H1 (cell line): ENCODE results near the gene C19orf25. TPM values are rescaled to one million over a fixed set of nuclear protein-coding genes. Genes with fewer than 3 reads are reported as not detected.

Experiments used
- EGR1 ChIP-seq: IDR thresholded peaks from 2 replicates; pipeline ENCODE4 v1.6.1; 2011; ENCODE audit warnings: low read depth, low read length, borderline replicate concordance
- MAX ChIP-seq: IDR thresholded peaks from 2 replicates; pipeline ENCODE4 v1.6.1; 2012; ENCODE audit warnings: inconsistent platforms
- RBBP5 ChIP-seq: IDR thresholded peaks from 2 replicates; pipeline ENCODE4 v1.7.1; 2012; ENCODE audit warnings: low read depth, mild to moderate bottlenecking, inconsistent platforms, low read length, moderate library complexity, borderline replicate concordance
- polyA plus RNA-seq, 7 experiments: library from polyadenylated mRNA; depleted of rRNA in 3 of 7; stranded (reverse) in 5 of 7; unstranded in 2 of 7; fragments of >200 nt in 5 of 7; fragments of 200-250 nt in 2 of 7; gene quantifications; 1 replicate in 5 of 7; 2 replicates in 1 of 7; 4 replicates in 1 of 7; pipeline versions ENCODE4 v1.2.1 to v1.2.3, GENCODE V29; 2011 to 2013; ENCODE audit warnings: missing spikeins in 2 of 7, mixed read lengths in 2 of 7
- total RNA-seq: library from RNA; stranded (reverse); fragmentation: NEBNext Ultra II Directional; extraction: Animal tissue kit (Norgen Biotek cat#: 25700); gene quantifications from 2 replicates; pipeline ENCODE4 v1.2.1, GENCODE V29; 2021
- TF ChIP-seq, protein P1 (sequence below): IDR thresholded peaks from 2 replicates; pipeline ENCODE4 v1.6.1; 2012; ENCODE audit warnings: low read length, inconsistent platforms

Gene C19orf25
- total and polyA plus RNA-seq, 2 of the 8 experiments (the other 6 are each of a cell fraction or from before 2014, with no cell fraction given) = 41.3 to 67.4 TPM

DNA sequence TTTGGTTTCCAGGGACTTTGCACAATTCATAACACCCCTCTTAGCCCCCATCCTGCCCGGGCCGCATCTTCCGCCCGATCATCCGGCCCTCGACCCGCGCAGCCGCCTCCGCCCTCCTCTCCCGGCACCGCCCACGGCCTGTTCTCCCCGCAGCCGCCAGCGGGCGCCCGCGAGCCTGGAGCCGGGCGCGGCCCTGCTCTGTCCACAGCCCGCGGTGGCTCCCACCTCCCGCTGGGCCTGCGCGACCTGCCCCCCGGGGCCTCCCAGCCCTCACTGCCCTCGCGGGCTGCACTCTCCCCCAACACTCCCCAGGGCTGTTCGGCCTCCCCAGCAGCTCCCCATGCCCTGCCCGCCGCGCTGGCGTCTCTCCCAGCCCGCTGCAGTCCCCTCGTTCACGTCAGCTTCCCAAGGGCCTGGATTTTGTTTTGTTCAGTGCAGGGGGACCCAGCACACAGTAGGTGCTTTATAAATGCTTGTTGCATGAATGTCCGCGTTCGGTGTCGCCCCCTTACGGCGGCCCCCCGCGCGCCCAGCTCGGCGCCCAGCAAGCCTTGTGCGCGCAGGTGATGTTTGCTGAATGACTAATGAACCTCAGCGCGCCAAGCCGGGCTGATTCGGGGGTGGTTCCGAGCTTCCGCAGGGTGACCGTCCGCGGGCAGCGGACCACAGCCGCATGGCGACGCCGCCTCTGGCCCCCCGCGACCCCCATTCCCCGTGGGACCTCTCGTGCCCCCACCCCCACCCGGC is 33.7 kb downstream of the C19orf25 start (continued):
- TF ChIP-seq MAX = no peak
- TF ChIP-seq EGR1 = peak; percentile 90
- TF ChIP-seq RBBP5 = peak; percentile 68; the same call in 1 of the 2 replicates
- TF ChIP-seq, protein P1, sequence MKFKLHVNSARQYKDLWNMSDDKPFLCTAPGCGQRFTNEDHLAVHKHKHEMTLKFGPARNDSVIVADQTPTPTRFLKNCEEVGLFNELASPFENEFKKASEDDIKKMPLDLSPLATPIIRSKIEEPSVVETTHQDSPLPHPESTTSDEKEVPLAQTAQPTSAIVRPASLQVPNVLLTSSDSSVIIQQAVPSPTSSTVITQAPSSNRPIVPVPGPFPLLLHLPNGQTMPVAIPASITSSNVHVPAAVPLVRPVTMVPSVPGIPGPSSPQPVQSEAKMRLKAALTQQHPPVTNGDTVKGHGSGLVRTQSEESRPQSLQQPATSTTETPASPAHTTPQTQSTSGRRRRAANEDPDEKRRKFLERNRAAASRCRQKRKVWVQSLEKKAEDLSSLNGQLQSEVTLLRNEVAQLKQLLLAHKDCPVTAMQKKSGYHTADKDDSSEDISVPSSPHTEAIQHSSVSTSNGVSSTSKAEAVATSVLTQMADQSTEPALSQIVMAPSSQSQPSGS = no peak
